Tongue (tissue), 2 donors: Measurements from ENCODE around the gene CEP63. TPM values are rescaled to one million over a fixed set of nuclear protein-coding genes. Genes with fewer than 3 reads are reported as not detected.

Experiments used
- DNase-seq: peaks from one replicate; pipeline ENCODE4 v3.0.0-alpha.2; 2015
- total RNA-seq: library from RNA; depleted of rRNA; stranded (reverse); fragments of >200 nt; gene quantifications from one replicate; pipeline ENCODE4 v1.2.3, GENCODE V29; 2014

CEP63 gene
- total RNA-seq, result 28.9 TPM

GRCh38 chr3:134485718-134486576, at the start of gene CEP63, which contains the start of gene ANAPC13:
TSS of gene CEP63 (plus strand) at chr3:134486057. CDS start at chr3:134495321, 9,264 bp downstream.
TSS of gene ANAPC13 (minus strand) at chr3:134485985. CDS start at chr3:134482904, 3,081 bp downstream.
- peak; percentile 99 for DNase-seq

GRCh38 chr3:134437211-134437752, 48.6 kb upstream of the CEP63 start:
- DNase-seq, result no peak

- DNase-seq, result no peak
Measured at GRCh38 chr3:134441321-134441720, 44.5 kb upstream of the CEP63 start.

GRCh38 chr3:134441821-134442220, 44.0 kb upstream of the CEP63 start:
- DNase-seq, result no peak

GRCh38 chr3:134445095-134445494, 40.8 kb upstream of the CEP63 start:
- no peak for DNase-seq

- no peak for DNase-seq
Measured at GRCh38 chr3:134445636-134446035, 40.2 kb upstream of the CEP63 start.

- no peak for DNase-seq
Measured at GRCh38 chr3:134446800-134447199, 39.1 kb upstream of the CEP63 start.

- DNase-seq, result no peak
Measured at GRCh38 chr3:134447351-134447750, 38.5 kb upstream of the CEP63 start.

- DNase-seq, result no peak
Measured at GRCh38 chr3:134448664-134449063, 37.2 kb upstream of the CEP63 start.

GRCh38 chr3:134449277-134449676, 36.6 kb upstream of the CEP63 start:
- DNase-seq, result peak; percentile 54

- DNase-seq, result no peak
Measured at GRCh38 chr3:134449951-134450350, 35.9 kb upstream of the CEP63 start.

- no peak for DNase-seq
Measured at GRCh38 chr3:134453631-134454030, 32.2 kb upstream of the CEP63 start.

- DNase-seq, result no peak
Measured at GRCh38 chr3:134457376-134458074, 28.3 kb upstream of the CEP63 start.

GRCh38 chr3:134458406-134458945, 27.4 kb upstream of the CEP63 start:
- no peak for DNase-seq

GRCh38 chr3:134459562-134459961, 26.3 kb upstream of the CEP63 start:
- DNase-seq, result no peak

- no peak for DNase-seq
Measured at GRCh38 chr3:134460965-134461364, 24.9 kb upstream of the CEP63 start.

GRCh38 chr3:134462331-134462941, 23.4 kb upstream of the CEP63 start:
- peak; percentile 67 for DNase-seq

GRCh38 chr3:134463676-134464063, 22.2 kb upstream of the CEP63 start:
- no peak for DNase-seq

GRCh38 chr3:134464064-134464688, 21.7 kb upstream of the CEP63 start:
- peak; percentile 97 for DNase-seq

GRCh38 chr3:134464689-134465365, 21.0 kb upstream of the CEP63 start:
- DNase-seq, result peak; percentile 58

- DNase-seq, result no peak
Measured at GRCh38 chr3:134466331-134466730, 19.5 kb upstream of the CEP63 start.
